GM15510 (cell line): ENCODE results near the gene YOD1.

Source experiments
- POLR2A ChIP-seq: IDR thresholded peaks from 3 replicates; pipeline ENCODE4 v1.6.1; 2011; ENCODE audit warnings: borderline replicate concordance; ENCODE audit not compliant: insufficient read length; ENCODE audit errors: extremely low read depth

Gene YOD1

GRCh38 chr1:207051191-207051943 is at the start of gene YOD1:
TSS of gene YOD1 (minus strand) at chr1:207051208. CDS start at chr1:207051030, 178 bp downstream.
- no peak for TF ChIP-seq POLR2A

- no peak for TF ChIP-seq POLR2A
These were observed 46.9 kb upstream of the YOD1 start for GRCh38 chr1:207097871-207098324.

DNA sequence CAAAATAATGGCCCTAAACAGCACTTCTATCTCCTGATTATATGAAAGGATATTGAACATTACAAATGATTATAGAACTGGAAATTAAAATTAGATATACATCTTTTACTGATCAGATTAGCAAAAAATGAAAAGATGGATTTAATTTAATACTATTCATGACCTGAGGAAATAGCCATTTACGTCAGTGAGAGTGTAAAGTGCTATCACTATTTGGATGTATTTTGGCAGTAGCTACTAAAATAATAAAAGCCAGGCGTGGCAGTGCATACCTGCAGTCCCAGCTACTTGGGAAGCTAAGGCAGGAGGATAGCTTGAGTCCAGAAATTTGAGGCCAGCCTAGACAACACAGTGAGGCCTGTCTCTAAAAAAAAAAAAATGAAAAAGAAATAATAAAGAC is 42.9 kb upstream of the YOD1 start:
- TF ChIP-seq POLR2A, result no peak

DNA sequence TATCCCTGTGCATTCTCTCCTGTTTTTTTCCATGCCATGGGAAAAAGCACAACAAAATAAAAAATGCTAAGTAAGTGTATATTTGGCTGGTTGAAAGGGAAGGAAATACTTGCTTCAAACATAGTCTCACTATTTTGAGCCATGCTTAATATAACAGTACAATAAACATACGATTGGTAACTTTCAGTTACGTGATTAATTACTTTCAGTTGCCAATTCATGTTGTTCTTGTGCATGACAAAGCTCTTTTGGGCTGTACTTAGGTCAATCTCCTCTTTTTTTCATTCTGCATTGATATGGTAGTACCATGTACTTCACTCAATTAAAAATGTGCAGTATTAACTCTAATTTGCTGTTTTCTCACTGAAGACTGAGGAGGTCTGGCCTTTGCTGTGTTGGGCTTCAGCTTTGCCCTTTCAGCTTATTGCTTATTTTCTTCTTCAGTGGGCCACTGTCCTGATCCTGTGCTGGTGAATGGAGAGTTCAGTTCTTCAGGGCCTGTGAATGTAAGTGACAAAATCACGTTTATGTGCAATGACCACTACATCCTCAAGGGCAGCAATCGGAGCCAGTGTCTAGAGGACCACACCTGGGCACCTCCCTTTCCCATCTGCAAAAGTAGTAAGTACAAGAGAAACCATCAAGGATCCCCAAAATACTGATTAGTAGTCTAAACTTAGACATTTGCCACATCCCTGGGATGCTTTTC is 40.3 kb upstream of the YOD1 start:
- no peak for TF ChIP-seq POLR2A

DNA sequence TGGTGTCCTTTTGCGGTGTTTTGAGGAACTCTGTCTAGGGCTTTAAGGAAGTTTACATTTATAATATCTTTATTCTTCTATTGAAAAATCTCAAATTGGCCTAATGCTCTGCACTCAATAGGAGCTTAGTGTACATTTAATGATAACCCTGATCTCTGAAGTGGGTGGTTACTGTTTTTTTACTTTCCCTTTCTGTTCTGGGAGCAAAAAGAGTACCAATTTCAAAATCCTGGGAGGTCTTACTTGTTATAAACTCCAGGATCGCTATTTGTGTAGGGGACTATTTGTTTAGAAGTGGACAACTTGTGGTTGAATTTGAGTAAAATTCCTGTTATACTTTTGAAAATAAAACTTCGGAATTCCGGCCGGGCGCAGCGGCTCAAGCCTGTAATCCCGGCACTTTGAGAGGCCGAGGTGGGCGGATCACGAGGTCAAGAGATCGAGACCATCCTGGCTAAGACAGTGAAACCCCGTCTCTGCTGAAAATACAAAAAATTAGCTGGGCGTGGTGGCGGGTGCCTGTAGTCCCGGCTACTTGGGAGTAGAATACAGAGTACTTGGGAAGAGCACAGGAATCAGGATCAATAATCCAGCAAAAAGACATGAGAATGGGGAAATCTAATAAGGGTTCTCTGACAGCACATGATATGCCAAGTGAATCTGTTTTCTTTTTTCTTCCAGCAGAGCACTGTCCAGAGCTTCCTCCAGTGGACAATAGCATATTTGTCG is 38.8 kb upstream of the YOD1 start:
- TF ChIP-seq POLR2A, result no peak

DNA sequence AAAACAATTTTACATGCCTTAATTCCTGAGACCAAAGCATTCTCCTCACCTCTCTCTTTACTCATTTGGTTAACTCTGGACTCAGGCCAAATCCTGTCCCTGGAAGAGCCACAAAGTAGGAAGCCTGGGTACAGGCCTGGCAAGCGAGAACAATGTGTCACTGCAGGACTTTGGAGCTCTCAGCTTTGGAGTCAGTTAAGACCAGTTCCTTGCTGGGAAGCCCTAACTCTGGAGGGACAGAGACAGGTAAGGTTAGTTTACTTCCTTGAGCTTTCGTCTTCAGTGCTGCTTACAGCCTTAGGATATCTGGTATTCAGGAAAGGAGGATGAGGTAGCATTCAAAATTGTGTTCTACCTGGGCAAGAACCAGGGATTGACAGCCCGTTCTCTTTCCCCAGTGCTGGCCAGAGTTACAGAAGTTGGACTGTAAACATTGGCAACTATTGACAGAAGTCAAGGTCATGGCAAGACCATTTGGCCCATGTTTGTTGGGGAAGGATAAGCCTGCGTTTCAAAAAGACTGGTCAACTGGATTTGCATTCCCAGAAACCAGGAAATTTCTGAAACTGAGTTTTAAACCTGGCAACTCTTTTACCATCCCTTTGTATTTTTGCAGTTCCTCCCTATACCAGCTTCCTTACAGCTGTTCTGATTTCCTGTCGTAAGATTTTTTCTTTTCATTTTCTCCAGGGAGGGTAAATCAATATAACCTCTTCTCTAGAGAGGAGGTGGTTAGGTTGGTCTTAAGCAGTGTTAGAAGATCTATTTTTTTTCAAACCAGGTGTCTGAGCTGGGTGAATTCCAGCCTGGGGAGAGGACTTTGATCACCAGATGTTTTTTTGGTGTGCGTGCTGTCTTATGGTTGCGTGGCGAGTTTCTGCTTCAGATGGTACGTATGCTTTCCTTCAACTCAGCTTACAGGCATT is 38.0 kb upstream of the YOD1 start, which contains the start of gene C4BPB:
TSS of gene C4BPB (plus strand) at position 160 of the 926 bp plus-strand sequence. CDS start at position 832, 672 bp downstream.
- TF ChIP-seq POLR2A, result no peak

GRCh38 chr1:207088161-207088560 is 37.2 kb upstream of the YOD1 start:
- no peak for TF ChIP-seq POLR2A

- no peak for TF ChIP-seq POLR2A
These were observed 34.9 kb upstream of the YOD1 start for GRCh38 chr1:207085887-207086286.

- no peak for TF ChIP-seq POLR2A
These were observed 33.7 kb upstream of the YOD1 start for GRCh38 chr1:207084701-207085180.

DNA sequence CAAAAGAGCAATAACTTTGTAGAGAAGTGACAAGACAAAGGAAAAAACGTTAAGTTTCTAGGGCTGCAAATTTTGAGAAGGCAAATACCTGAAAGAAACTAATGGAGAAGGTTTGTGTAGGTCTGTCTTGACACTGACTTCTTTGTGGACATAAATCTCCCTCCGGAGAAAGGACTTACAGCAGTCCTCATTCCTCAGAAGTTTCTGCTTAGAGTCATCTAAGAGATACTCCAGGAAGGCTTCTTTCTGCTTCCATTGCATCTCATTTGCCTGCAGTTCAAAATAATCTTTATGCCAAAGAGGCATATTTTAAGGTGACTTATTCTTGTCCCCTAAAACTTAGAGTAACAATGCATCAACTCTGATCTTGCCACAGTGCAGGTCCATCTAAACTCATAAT is 33.2 kb upstream of the YOD1 start:
- TF ChIP-seq POLR2A, result no peak

- TF ChIP-seq POLR2A, result no peak
These were observed 30.8 kb upstream of the YOD1 start for GRCh38 chr1:207081806-207082205.

DNA sequence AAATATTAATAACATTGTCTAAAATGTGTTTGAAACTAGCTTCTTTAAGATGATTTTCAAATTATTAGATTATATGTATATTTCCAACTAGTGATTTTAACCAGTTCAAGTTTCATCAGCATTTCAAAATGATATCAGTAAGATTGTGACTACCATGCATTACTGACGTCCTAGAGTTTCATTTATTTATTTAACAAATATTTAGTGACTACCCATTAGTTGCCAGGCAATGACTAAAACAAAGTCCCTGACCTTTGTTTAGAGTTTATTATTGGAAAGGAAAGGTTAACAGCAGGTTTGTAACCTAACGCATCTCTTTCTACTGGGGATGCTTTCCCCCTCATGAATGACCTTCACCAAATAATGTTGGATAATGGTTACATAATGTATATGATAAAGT is 30.1 kb upstream of the YOD1 start:
- TF ChIP-seq POLR2A, result no peak

DNA sequence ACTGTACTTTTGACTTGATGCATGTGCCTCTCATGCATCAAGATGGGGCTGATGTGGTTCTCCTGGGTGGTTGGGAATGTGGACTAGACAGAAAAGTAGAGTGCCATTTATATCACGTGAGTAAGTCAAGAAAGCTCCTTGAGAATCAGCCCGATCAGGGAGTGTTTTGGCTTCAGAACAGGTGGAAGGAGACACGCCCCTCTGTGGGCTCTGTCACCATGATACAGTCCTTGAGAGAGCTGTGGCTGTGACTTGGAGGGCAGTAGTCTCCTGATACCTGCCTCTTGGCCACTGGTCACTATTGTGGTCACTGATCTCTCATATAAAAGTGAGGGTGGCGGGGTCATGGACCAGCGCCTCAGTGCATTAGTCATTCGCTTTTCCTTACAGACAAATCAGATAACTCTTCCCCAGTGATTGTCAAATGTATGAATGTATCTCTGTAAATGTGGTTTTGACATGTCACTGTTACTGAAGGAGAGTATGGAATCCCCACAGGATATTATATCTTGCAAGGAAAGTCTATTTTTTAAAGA is 28.8 kb upstream of the YOD1 start:
- TF ChIP-seq POLR2A, result no peak

DNA sequence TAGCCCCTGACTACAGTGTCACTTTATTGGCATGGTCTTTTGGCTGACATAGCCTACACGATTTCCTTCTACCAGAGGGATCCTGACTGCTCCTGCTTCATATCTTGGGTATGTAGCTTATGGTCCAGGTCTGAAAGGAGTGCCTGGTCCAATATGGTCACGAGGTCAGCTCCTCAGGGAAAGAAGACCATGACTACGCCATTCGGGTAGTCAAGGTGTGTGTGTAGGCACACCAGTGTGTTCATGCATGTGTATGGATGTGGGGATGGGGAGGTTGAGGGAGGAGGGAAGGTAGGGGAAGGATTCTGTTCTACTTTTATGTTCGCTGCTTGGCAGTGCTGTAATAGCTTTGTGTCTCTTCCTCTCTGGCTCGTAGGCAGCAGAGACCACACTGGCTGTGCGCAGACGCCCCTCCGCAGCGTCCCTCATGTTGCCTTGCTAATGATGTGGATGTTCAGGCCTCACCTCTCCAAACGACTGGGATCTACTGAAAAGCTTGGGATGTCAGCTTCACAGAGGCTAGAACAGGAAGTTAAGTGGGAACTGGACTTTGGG is 27.6 kb upstream of the YOD1 start:
- TF ChIP-seq POLR2A, result no peak
